RWPE2 (cell line): Measurements from ENCODE around the gene PTPRN2.
"Not testable (repeated sequence)": the region's sequence is repeated elsewhere in the genome, so short reads cannot be mapped to it uniquely, and the experiment has no call there.

Experiments used
- ATAC-seq: fragments of 200-7000 bp; cut with Tn5 transposase; 3 replicates; pipeline ENCODE4 v1.9.1; 2021; ENCODE audit warnings: low read depth
- DNase-seq: peaks from one replicate; pipeline ENCODE4 v3.0.0-alpha.2; 2020; ENCODE audit warnings: low spot score
- H3K27ac ChIP-seq: fragments of 450-650 bp; 2 replicates; pipeline ENCODE4 v1.5.1; 2017; ENCODE audit warnings: mild to moderate bottlenecking; ENCODE audit not compliant: poor library complexity, severe bottlenecking
- H3K27me3 ChIP-seq: fragments of 250-450 bp; sonication (Bioruptor Pico); 2 replicates; pipeline ENCODE4 v1.5.1; 2021; ENCODE audit warnings: mild to moderate bottlenecking, moderate library complexity; ENCODE audit not compliant: insufficient read depth, poor library complexity, severe bottlenecking
- H3K36me3 ChIP-seq: fragments of 250-450 bp; sonication (Bioruptor Pico); 2 replicates; pipeline ENCODE4 v1.5.1; 2020; ENCODE audit warnings: low read depth, mild to moderate bottlenecking, moderate library complexity
- H3K4me1 ChIP-seq: fragments of 250-450 bp; sonication (Bioruptor Pico); 2 replicates; pipeline ENCODE4 v1.5.1; 2021; ENCODE audit warnings: mild to moderate bottlenecking, moderate library complexity; ENCODE audit not compliant: insufficient read depth, poor library complexity, severe bottlenecking
- H3K4me3 ChIP-seq: fragments of 250-450 bp; sonication (Bioruptor Pico); 2 replicates; pipeline ENCODE4 v1.5.1; 2021; ENCODE audit warnings: mild to moderate bottlenecking, moderate library complexity; ENCODE audit not compliant: severe bottlenecking
- H3K9me3 ChIP-seq: fragments of 250-450 bp; sonication (Bioruptor Pico); 2 replicates; pipeline ENCODE4 v1.5.1; 2021; ENCODE audit warnings: mild to moderate bottlenecking, moderate library complexity; ENCODE audit not compliant: severe bottlenecking
- TF ChIP-seq, protein P1 (sequence below): fragments of 450-650 bp; IDR thresholded peaks from one replicate; pipeline ENCODE4 v1.5.1; 2017; ENCODE audit warnings: mild to moderate bottlenecking, moderate library complexity; ENCODE audit not compliant: poor library complexity, severe bottlenecking

Gene PTPRN2

GRCh38 chr7:157780312-157780711, 807.3 kb downstream of the PTPRN2 start:
- H3K27me3 ChIP-seq, result no peaks in the 10 kb centered on the region
- DNase-seq (no peak), ATAC-seq (no peak)
- H3K9me3 ChIP-seq, result no peaks in the 10 kb centered on the region
- no peak overlapping the region for H3K4me3 ChIP-seq
- no peaks in the 10 kb centered on the region for H3K36me3 ChIP-seq
- H3K27ac ChIP-seq, result no peak overlapping the region
- no peaks in the 10 kb centered on the region for H3K4me1 ChIP-seq
- TF ChIP-seq, protein P1, sequence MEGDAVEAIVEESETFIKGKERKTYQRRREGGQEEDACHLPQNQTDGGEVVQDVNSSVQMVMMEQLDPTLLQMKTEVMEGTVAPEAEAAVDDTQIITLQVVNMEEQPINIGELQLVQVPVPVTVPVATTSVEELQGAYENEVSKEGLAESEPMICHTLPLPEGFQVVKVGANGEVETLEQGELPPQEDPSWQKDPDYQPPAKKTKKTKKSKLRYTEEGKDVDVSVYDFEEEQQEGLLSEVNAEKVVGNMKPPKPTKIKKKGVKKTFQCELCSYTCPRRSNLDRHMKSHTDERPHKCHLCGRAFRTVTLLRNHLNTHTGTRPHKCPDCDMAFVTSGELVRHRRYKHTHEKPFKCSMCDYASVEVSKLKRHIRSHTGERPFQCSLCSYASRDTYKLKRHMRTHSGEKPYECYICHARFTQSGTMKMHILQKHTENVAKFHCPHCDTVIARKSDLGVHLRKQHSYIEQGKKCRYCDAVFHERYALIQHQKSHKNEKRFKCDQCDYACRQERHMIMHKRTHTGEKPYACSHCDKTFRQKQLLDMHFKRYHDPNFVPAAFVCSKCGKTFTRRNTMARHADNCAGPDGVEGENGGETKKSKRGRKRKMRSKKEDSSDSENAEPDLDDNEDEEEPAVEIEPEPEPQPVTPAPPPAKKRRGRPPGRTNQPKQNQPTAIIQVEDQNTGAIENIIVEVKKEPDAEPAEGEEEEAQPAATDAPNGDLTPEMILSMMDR, result no peak

DNA sequence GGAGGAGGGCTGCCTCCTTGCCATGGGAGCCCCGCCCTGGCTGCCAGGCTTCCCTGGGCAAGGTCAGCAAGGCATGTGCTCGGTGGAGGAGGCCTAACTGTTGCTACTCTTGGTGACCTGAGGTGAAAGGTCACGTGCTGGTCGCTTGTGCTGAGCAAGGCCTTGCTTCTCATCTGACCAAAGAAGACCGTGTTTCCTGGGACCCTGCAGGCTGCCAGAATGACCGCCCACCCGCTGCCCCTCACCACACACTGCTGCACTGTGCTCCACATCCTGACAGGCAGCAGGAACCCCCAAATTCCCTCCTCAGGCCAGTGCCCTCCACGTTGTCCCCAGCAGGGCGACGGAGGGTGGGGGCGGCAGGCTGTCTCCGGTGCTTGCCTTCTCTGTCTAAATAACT, 808.4 kb downstream of the PTPRN2 start:
- TF ChIP-seq, protein P1, result no peak
- Histone ChIP-seq H3K27ac (no peak overlapping the region), H3K27me3 (no peaks in the 10 kb centered on the region), H3K9me3 (no peaks in the 10 kb centered on the region), H3K36me3 (no peaks in the 10 kb centered on the region), H3K4me3 (no peak overlapping the region), H3K4me1 (no peaks in the 10 kb centered on the region)
- ATAC-seq (no peak), DNase-seq (no peak)

- H3K4me1 ChIP-seq, H3K27me3 ChIP-seq, H3K9me3 ChIP-seq, H3K36me3 ChIP-seq, ATAC-seq, H3K4me3 ChIP-seq, H3K27ac ChIP-seq, DNase-seq: not testable (repeated sequence)
These were observed 810.3 kb downstream of the PTPRN2 start for GRCh38 chr7:157777194-157777762.

- ATAC-seq, result no peak
- TF ChIP-seq, protein P1, result no peak
- H3K36me3 ChIP-seq, result no peaks in the 10 kb centered on the region
- no peak for DNase-seq
- H3K9me3 ChIP-seq, result peaks cover 4% of the 10 kb centered on the region
- no peak overlapping the region for H3K27ac ChIP-seq
- no peaks in the 10 kb centered on the region for H3K4me1 ChIP-seq
- H3K27me3 ChIP-seq, result no peaks in the 10 kb centered on the region
- no peak overlapping the region for H3K4me3 ChIP-seq
These were observed 811.9 kb downstream of the PTPRN2 start for GRCh38 chr7:157775560-157776332.

DNA sequence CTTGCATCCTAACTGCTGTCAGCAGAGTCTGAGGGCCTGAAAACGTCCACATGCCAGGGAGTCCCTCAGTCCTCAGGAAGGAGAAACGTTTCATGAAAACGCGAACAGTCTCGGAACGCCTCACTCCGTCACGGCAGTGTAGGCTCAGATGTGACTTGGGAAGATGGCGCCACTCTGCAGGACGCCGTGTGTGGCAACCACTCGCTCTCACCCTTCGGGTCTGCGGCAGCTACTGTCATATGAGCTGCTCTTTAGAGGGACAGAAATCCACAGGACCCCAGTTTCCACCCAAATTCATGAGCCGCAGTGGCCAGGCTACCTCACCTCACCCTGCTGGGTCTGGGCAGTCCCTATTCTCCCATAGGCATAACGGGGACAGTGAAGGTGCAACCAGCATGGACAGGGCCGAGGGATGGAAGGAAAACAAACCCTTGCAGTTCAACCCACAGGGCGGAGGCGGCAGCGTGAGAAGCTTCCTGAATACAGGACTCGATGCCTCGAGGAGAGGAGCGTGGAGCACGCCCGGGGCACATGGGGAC, 812.5 kb downstream of the PTPRN2 start:
- TF ChIP-seq, protein P1, result no peak
- Histone ChIP-seq H3K4me1 (no peaks in the 10 kb centered on the region), H3K36me3 (no peaks in the 10 kb centered on the region)

More for the DNA sequence above, 812.5 kb downstream of the PTPRN2 start:
- Histone ChIP-seq H3K27ac (no peak overlapping the region), H3K27me3 (no peaks in the 10 kb centered on the region), H3K4me3 (no peak overlapping the region), H3K9me3 (peaks cover 8% of the 10 kb centered on the region)
- DNase-seq (no peak), ATAC-seq (no peak)
